ENCODE measurements around the gene COL4A2.
"Not testable (repeated sequence)": the region's sequence is repeated elsewhere in the genome, so short reads cannot be mapped to it uniquely, and the experiment has no call there.

The COL4A2 gene

GRCh38 chr13:110477706-110478245 is 170.7 kb downstream of the COL4A2 start:
- no peak for DNase-seq (ENCODE audit: low spot score)

GRCh38 chr13:110478405-110479214 is 171.5 kb downstream of the COL4A2 start:
- no peak for DNase-seq (ENCODE audit: low spot score)

GRCh38 chr13:110479215-110479545 is 172.1 kb downstream of the COL4A2 start:
- DNase-seq (ENCODE audit: low spot score), result no peak

GRCh38 chr13:110479648-110480047 is 172.6 kb downstream of the COL4A2 start:
- no peak for DNase-seq (ENCODE audit: low spot score)

GRCh38 chr13:110480161-110480560 is 173.1 kb downstream of the COL4A2 start:
- no peak for DNase-seq (ENCODE audit: low spot score)

GRCh38 chr13:110483386-110483968 is 176.4 kb downstream of the COL4A2 start:
- DNase-seq (ENCODE audit: low spot score), result no peak

GRCh38 chr13:110484290-110485048 is 177.4 kb downstream of the COL4A2 start:
- no peak for DNase-seq (ENCODE audit: low spot score)

- no peak for DNase-seq (ENCODE audit: low spot score)
Observed at GRCh38 chr13:110485604-110486003, 178.5 kb downstream of the COL4A2 start.

- DNase-seq (ENCODE audit: low spot score), result no peak
Observed at GRCh38 chr13:110486061-110486715, 179.1 kb downstream of the COL4A2 start.

DNA sequence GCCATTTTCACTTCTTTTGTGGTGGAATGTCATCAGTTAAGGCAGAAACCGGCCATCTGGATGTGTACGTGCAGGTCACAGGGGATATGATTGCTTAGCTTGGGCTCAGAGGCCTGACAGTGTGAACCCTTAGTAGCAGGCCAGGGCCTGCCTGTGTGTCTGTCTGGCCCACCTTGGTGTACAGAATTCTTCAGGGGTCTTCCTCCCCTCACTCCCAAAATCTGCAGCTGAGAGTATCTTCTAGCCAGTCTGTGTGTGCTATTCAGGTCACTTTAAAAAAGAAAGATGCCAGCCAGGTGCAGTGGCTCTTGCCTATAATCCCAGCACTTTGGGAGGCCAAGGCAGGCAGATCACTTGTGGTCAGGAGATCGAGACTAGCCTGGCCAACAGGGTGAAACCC is 179.8 kb downstream of the COL4A2 start:
- DNase-seq (ENCODE audit: low spot score), result not testable (repeated sequence)

DNA sequence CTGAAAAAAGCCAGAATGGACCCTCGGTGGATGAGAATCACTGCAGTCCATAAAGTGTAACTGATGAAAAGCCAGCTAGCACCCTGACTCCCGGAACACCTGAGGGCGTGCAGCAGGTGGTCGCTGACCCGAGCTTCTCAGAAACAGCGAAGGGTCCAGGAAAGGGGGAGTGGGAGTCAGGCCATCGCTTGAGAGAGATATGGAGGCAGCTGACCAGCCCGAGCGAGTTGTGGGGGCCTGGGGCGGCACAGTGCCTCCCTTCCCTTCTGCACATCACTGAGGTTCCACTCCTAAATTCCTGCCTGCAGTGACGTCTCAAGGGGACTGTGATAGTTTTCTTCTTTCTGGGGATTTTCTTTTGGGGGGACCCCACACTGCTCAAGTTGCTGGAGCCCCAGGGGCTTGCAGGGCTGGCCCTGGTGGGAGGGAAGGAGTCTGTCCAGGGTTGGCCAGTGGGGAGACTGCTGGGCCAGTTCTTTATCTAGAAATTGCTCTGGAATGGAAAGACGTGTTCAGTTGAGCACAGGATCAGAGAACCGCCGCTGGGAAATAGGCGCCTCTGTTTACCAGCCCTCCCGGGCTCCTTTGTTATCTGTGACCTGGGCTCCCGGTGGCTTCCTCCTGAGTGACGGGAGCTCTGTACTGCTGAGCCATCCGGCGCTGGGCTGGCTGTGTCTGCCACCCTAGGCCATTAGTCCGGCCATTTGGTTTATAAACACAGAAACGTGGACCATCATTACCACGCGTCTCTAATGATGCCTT is 183.1 kb downstream of the COL4A2 start:
- no peak for DNase-seq (ENCODE audit: low spot score)

DNA sequence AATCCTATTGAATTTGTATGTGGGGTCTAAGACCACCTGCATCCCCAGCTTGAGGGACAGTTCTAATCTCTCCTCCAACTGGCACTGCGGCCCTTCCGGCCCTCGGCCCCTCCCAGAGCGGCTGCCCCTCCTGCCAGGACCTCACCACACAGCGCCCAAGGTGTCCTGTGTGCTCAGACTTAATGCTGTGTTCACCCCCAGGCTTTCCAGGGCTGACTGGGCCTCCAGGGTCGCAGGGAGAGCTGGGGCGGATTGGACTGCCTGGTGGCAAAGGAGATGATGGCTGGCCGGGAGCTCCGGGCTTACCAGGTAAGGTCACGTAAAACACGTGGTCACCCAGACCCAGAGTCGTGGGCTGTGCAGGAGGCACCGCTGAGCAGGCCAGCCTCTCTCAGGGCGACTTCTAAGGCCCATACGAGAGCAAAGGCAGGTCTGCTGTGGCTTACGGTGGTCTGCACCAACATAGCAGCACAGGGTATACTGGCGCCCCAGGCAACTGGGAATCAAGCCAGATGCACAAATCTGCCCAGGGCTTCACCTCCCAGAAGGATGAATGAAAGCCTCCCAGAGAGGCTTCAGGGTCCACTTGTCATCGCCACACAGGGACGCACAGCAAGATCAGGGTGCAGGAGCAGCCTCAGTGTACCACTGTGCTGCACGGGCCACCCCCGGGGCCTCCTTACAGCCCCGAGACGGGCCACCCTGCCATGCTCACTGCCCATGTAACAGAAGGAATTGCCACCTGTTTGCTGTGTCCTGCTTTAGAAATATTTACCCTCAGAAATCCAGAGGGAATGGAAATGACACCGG is 185.0 kb downstream of the COL4A2 start:
- DNase-seq (ENCODE audit: low spot score), result no peak

- DNase-seq (ENCODE audit: low spot score), result no peak
Observed at GRCh38 chr13:110492679-110493593, 185.9 kb downstream of the COL4A2 start.

- no peak for DNase-seq (ENCODE audit: low spot score)
Observed at GRCh38 chr13:110493613-110494012, 186.5 kb downstream of the COL4A2 start.

- no peak for DNase-seq (ENCODE audit: low spot score)
Observed at GRCh38 chr13:110495376-110495775, 188.3 kb downstream of the COL4A2 start.

DNA sequence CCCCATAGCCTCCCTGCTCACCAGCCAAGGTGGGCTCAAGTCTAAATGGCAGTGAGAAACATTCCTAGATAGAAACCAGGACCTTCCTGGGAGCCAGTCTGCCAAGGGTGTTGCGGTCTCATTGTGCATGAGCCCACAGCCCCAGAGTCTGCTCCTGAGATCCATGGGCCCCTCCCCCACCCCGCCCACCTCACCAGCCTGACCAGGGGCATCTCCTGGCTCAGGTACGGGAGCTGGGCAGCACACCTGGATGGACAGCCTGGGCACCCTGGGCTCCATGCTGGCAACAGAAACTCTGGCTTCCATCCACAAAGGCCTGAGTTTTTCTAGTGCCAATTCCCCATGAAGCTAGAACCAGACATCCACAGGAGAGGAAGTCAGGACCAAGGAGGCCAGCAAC is 188.8 kb downstream of the COL4A2 start:
- no peak for DNase-seq (ENCODE audit: low spot score)

DNA sequence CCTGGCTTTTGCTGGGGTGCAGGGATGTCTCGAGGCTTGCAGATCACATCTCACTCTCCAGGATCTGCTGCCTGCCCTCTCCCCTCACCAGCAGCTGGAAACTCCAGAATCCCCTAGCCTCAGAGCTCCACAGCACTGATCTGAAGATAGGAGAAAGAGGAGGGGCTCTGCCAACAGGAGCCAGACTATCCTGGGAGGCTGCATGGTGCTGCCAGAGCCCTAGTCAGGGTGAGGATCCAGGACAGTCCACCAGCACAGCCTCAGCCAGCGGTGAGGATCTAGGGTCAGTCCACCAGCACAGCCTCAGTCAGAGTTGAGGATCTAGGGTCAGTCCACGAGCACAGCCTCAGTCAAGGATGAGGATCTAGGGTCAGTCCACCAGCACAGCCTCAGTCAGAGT is 189.2 kb downstream of the COL4A2 start:
- no peak for DNase-seq (ENCODE audit: low spot score)

DNA sequence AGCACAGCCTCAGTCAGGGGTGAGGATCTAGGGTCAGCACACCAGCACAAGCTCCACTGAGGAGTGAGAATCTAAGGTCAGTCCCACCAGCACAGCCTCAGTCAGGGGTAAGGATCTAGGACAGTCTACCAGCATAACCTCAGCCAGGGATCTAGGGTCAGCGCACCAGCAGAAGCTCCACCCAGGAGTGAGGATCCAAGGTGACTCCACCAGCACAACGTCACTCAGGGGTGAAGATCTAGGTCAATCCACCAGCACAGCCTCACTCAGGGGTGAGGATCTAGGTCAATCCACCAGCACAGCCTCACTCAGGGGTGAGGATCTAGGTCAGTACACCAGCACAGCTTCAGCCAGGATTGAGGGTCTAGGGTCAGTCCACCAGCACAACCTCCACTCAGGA is 189.9 kb downstream of the COL4A2 start:
- no peak for DNase-seq (ENCODE audit: low spot score)

DNA sequence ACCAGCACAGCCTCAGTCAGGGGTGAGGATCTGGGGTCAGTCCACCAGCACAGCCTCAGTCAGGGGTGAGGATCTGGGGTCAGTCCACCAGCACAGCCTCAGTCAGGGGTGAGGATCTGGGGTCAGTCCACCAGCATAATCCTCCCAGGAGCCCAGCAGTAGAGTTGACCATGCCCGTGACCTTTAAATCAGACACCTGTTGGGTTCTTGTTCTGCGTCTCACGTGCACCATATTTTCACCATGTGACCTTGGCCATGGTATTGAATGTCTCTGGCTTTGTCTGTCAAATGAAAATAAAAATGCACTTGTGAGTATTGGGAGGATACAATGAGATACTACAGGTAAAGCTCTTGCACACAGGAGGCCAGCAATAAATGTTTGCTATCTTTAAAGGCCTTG is 190.8 kb downstream of the COL4A2 start:
- not testable (repeated sequence) for DNase-seq (ENCODE audit: low spot score)

GRCh38 chr13:110498327-110498726 is 191.2 kb downstream of the COL4A2 start:
- no peak for DNase-seq (ENCODE audit: low spot score)

All from HuH-7 (cell line).